Mammary epithelial cell (primary cell): Measurements from ENCODE around the gene MARK1.

Source experiments
- CTCF ChIP-seq, 2 donors: IDR thresholded peaks in 1 of 2; conservative IDR thresholded peaks in 1 of 2; 2 replicates each; pipeline ENCODE4 v1.5.1; 2011 to 2012; ENCODE audit warnings: inconsistent platforms in 2 of 2, low read length in 2 of 2, mild to moderate bottlenecking in 2 of 2, control low read depth in 1 of 2, low read depth in 1 of 2; ENCODE audit not compliant: insufficient read depth in 1 of 2; ENCODE audit errors: extremely low read depth in 1 of 2
- EZH2 ChIP-seq: IDR thresholded peaks from 2 replicates; pipeline ENCODE4 v1.6.1; 2012; ENCODE audit warnings: low read length, inconsistent platforms, borderline replicate concordance

DNA sequence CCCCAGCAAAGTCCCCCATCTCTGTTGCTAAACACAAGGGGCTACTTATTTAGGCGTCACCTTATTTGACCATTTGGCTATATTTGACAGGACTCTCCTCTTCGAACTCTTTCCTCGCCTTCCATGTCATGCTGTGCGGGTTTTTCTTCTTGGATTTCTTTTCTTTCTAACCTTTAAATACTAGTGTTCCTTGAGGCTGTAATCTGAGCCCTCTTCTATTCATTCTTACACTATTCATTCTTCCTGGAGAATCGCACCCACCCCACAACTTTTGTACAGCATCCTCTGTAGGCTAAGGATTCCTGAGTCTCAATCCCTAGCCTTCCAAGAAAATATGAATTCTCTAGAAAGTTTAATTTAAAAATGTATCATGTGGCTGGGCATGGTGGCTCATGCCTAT, 100.5 kb downstream of the MARK1 start:
- TF ChIP-seq CTCF (conservative IDR thresholded peaks at IDR 0.05 in 1 of 2, IDR thresholded peaks at IDR 0.05 in 1 of 2; ENCODE audit: extremely low read depth in 1 of 2, insufficient read depth in 1 of 2, low read depth in 1 of 2, low read length in 2 of 2) (no peak), EZH2 (no peak)
